ENCODE measurements around the gene WWOX. TPM values are rescaled to one million over a fixed set of nuclear protein-coding genes. Genes with fewer than 3 reads are reported as not detected.

Gene WWOX
- total RNA-seq, 1 donor from 2014 or later = 28.2 TPM

DNA sequence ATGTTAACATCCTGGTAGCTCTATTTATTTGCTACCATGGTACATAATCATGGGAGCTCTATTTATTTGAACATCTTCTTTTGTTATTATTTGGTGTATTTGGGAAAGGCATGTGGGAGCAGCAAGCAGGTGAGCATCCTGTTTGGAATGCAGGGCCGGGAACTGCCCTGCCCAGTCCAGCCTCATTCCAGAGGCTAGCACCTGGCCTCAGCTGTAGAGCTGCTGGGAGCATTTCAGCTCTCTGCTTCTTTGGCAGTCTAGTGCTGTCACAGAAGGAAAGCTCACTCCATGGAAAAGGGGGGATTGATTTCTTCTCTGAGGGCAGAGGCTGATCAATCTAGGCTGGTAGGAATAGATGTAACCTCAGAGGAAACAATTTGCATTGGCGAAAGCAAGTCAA, 112.5 kb downstream of the WWOX start:
- Mint-ChIP-seq H3K27me3 (no peaks in the 10 kb centered on the region), H3K27ac (peak overlapping the region; percentile 86), H3K36me3 (peaks cover under 1% of the 10 kb centered on the region), H3K9me3 (no peaks in the 10 kb centered on the region), H3K4me1 (ENCODE audit: unreplicated experiment) (peaks cover 32% of the 10 kb centered on the region), H3K4me3 (peak overlapping the region; percentile 58)
- TF ChIP-seq, protein P1, sequence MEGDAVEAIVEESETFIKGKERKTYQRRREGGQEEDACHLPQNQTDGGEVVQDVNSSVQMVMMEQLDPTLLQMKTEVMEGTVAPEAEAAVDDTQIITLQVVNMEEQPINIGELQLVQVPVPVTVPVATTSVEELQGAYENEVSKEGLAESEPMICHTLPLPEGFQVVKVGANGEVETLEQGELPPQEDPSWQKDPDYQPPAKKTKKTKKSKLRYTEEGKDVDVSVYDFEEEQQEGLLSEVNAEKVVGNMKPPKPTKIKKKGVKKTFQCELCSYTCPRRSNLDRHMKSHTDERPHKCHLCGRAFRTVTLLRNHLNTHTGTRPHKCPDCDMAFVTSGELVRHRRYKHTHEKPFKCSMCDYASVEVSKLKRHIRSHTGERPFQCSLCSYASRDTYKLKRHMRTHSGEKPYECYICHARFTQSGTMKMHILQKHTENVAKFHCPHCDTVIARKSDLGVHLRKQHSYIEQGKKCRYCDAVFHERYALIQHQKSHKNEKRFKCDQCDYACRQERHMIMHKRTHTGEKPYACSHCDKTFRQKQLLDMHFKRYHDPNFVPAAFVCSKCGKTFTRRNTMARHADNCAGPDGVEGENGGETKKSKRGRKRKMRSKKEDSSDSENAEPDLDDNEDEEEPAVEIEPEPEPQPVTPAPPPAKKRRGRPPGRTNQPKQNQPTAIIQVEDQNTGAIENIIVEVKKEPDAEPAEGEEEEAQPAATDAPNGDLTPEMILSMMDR (conservative IDR thresholded peaks at IDR 0.05) = no peak
- no peak for DNase-seq (ENCODE audit: extremely low spot score, unreplicated experiment)

DNA sequence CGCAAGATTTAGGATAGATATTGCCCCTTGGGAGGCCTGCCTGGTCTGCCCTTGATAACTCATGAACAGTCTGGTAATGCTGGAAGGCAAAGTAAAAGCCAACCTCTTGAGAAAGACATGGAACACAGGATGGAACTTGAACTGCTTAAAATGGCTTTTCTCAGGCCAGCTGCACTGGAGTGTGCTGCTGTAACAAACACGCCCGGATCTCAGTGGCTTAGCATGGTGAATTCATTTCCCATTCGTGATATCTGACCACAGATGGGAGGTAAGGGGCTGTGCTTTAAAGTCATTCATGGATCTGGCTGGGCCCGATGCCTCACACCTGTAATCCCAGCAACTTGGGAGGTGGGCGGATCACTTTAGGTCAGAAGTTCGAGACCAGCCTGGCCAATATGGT, 113.2 kb downstream of the WWOX start:
- H3K27me3 Mint-ChIP-seq = no peaks in the 10 kb centered on the region
- H3K36me3 Mint-ChIP-seq = peaks cover 5% of the 10 kb centered on the region
- peak overlapping the region; percentile 86 for H3K27ac Mint-ChIP-seq
- TF ChIP-seq, protein P1 (conservative IDR thresholded peaks at IDR 0.05) = no peak
- no peak overlapping the region for H3K4me3 Mint-ChIP-seq
- no peaks in the 10 kb centered on the region for H3K9me3 Mint-ChIP-seq
- no peak for DNase-seq (ENCODE audit: extremely low spot score, unreplicated experiment)
- peaks cover 32% of the 10 kb centered on the region for H3K4me1 Mint-ChIP-seq (ENCODE audit: unreplicated experiment)

DNA sequence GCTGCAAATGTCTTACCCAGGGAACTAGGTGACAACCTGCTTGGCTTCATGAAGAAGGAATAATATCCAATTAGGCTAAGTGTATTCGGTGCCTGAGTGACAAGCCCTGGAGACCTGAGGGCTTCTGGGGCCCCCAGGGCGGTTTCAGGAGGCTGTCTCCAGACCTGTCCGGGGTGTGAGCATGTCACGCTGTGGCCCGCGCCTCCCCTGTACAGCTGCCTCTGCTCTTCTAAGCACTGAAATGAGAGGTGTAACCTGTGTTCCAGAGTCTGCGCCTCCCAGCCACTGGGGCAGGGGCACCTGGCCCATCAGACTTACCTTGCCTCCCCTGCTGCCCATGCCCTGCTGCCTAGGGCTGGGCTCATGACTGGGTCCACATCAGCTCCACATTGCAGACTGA, 114.3 kb downstream of the WWOX start:
- no peak for DNase-seq (ENCODE audit: extremely low spot score, unreplicated experiment)
- Mint-ChIP-seq H3K27me3 (no peaks in the 10 kb centered on the region), H3K4me3 (no peak overlapping the region), H3K9me3 (no peaks in the 10 kb centered on the region), H3K36me3 (peaks cover 5% of the 10 kb centered on the region), H3K4me1 (ENCODE audit: unreplicated experiment) (peaks cover 32% of the 10 kb centered on the region), H3K27ac (no peak overlapping the region)
- TF ChIP-seq, protein P1 (conservative IDR thresholded peaks at IDR 0.05) = no peak

DNA sequence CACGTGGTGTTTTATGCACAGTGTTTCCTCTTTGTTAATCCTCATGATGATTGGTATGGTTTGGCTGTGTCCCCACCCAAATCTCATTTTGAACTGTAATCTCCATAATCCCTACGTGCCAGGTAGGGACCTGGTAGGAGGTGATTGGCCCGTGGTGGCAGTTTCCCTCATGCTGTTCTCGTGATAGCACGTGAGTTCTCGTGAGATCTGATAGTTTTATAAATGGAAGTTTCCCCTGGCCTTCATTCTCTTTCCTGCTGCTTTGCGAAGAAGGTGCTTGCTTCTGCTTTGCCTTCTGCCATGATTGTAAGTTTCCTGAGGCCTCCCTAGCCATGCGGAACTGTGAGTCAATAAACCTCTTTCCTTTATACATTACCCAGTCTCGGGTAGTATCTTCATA, 115.8 kb downstream of the WWOX start:
- H3K4me3 Mint-ChIP-seq = no peak overlapping the region
- no peaks in the 10 kb centered on the region for H3K27me3 Mint-ChIP-seq
- DNase-seq (ENCODE audit: extremely low spot score, unreplicated experiment) = no peak
- H3K9me3 Mint-ChIP-seq = no peaks in the 10 kb centered on the region
- TF ChIP-seq, protein P1 (conservative IDR thresholded peaks at IDR 0.05) = no peak
- H3K4me1 Mint-ChIP-seq (ENCODE audit: unreplicated experiment) = peaks cover 20% of the 10 kb centered on the region
- no peak overlapping the region for H3K27ac Mint-ChIP-seq
- H3K36me3 Mint-ChIP-seq = peaks cover 5% of the 10 kb centered on the region

DNA sequence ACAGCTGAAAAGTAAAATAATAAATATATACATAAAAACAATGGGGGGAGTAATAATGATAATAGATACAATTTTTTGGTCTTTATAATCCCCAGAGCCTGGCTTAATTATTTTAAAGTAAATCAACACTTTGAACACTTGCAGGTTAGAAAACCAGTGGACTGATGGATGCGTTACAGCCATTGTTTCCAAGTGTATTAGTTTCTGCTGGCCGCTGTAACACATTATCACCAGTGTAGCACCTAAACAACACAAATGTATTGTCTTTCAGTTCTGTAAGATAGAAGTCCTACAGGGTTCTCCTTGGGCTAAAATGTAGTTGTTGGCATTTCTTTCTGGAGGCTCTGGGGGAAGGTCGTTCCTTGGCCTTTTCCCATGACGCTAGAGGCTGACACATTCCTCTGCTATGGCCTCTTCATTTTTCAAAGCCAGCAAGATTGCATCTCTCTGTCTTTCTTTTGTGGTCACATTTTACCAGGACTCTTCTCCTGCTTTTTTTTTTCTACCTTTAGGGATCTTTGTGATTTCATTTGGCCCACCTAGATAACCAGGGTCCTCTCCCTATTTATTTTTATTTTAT, 116.8 kb downstream of the WWOX start:
- DNase-seq (ENCODE audit: extremely low spot score, unreplicated experiment) = no peak
- peaks cover 5% of the 10 kb centered on the region for H3K36me3 Mint-ChIP-seq
- peaks cover 11% of the 10 kb centered on the region for H3K4me1 Mint-ChIP-seq (ENCODE audit: unreplicated experiment)
- TF ChIP-seq, protein P1 (conservative IDR thresholded peaks at IDR 0.05) = no peak
- no peak overlapping the region for H3K4me3 Mint-ChIP-seq
- no peak overlapping the region for H3K27ac Mint-ChIP-seq
- no peaks in the 10 kb centered on the region for H3K9me3 Mint-ChIP-seq
- H3K27me3 Mint-ChIP-seq = no peaks in the 10 kb centered on the region

DNA sequence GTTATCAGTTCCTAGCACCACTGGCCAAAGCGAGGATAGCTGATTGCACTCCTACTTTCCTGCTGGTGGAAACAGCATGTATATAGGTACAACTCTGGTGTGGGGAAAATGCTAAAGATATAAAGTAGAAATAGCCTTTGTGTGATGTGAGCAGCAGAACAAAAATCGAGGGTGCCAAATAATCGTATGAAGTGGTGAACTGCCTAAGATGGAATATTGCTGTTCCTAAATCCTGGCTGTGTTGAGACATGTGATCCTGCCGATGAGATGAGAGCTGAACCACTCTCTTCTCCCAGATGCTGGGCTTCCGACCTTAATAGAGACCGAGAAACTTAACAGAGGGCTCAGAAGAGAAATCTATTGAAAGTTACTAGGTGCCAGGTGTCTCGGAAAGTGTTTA, 117.8 kb downstream of the WWOX start:
- Mint-ChIP-seq H3K4me3 (no peak overlapping the region), H3K4me1 (ENCODE audit: unreplicated experiment) (peaks cover under 1% of the 10 kb centered on the region), H3K36me3 (peaks cover 5% of the 10 kb centered on the region), H3K9me3 (no peaks in the 10 kb centered on the region), H3K27me3 (no peaks in the 10 kb centered on the region), H3K27ac (no peak overlapping the region)
- DNase-seq (ENCODE audit: extremely low spot score, unreplicated experiment) = no peak
- TF ChIP-seq, protein P1 (conservative IDR thresholded peaks at IDR 0.05) = no peak
